Neural progenitor cell (in vitro differentiated cells): Measurements from ENCODE around the gene CSNK1G2. TPM values are rescaled to one million over a fixed set of nuclear protein-coding genes. Genes with fewer than 3 reads are reported as not detected.

Experiments
- DNase-seq: peaks from one replicate; pipeline ENCODE4 v3.0.0-alpha.2; 2016; ENCODE audit warnings: low spot score
- H2AFZ ChIP-seq: fragments of 200-600 bp; sonication (generic); replicated peaks from 2 replicates; pipeline ENCODE4 v1.6.1; 2016; ENCODE audit warnings: antibody characterized with exemption
- H3F3A ChIP-seq: fragments of 200-600 bp; sonication (generic); 2 replicates; pipeline ENCODE4 v1.6.1; 2016; ENCODE audit warnings: antibody characterized with exemption, low read depth
- H3K27ac ChIP-seq: fragments of 200-600 bp; sonication (generic); 2 replicates; pipeline ENCODE4 v1.5.1; 2016; ENCODE audit warnings: mild to moderate bottlenecking
- H3K27me3 ChIP-seq: fragments of 200-600 bp; sonication (generic); 2 replicates; pipeline ENCODE4 v1.6.1; 2016; ENCODE audit warnings: mild to moderate bottlenecking, moderate library complexity
- H3K36me3 ChIP-seq: fragments of 200-600 bp; sonication (generic); 2 replicates; pipeline ENCODE4 v1.5.1; 2016
- H3K4me1 ChIP-seq: fragments of 200-600 bp; sonication (generic); 2 replicates; pipeline ENCODE4 v1.6.1; 2016; ENCODE audit warnings: mixed run types
- H3K4me2 ChIP-seq: fragments of 200-600 bp; sonication (generic); 2 replicates; pipeline ENCODE4 v1.6.1; 2016
- H3K4me3 ChIP-seq: fragments of 200-600 bp; sonication (generic); 2 replicates; pipeline ENCODE4 v1.5.1; 2016
- H3K79me2 ChIP-seq: fragments of 200-600 bp; sonication (generic); 2 replicates; pipeline ENCODE4 v1.6.1; 2016; ENCODE audit warnings: low read depth
- H3K9ac ChIP-seq: fragments of 200-600 bp; sonication (generic); 2 replicates; pipeline ENCODE4 v1.6.1; 2016
- H3K9me3 ChIP-seq: fragments of 200-600 bp; sonication (generic); 2 replicates; pipeline ENCODE4 v1.5.1; 2016; ENCODE audit warnings: low read depth
- H4K20me1 ChIP-seq: fragments of 200-600 bp; sonication (generic); 2 replicates; pipeline ENCODE4 v1.6.1; 2016; ENCODE audit warnings: low read depth
- H3K27ac Mint-ChIP-seq: 3 replicates; pipeline ENCODE4 v1.8.0; 2021; ENCODE audit warnings: mixed read lengths
- H3K27me3 Mint-ChIP-seq: 2 replicates; pipeline ENCODE4 v1.8.0; 2022; ENCODE audit warnings: low read depth, mild to moderate bottlenecking, inconsistent platforms, moderate library complexity, mixed read lengths; ENCODE audit not compliant: insufficient read depth
- H3K36me3 Mint-ChIP-seq: 3 replicates; pipeline ENCODE4 v1.8.0; 2021; ENCODE audit warnings: mixed read lengths
- H3K4me1 Mint-ChIP-seq: 3 replicates; pipeline ENCODE4 v1.8.0; 2021; ENCODE audit warnings: mixed read lengths
- H3K4me3 Mint-ChIP-seq: 3 replicates; pipeline ENCODE4 v1.8.0; 2021; ENCODE audit warnings: mild to moderate bottlenecking, moderate library complexity, mixed read lengths
- H3K9me3 Mint-ChIP-seq: 3 replicates; pipeline ENCODE4 v1.8.0; 2020; ENCODE audit warnings: mixed read lengths
- EZH2 ChIP-seq: fragments of 200-600 bp; sonication (generic); IDR thresholded peaks from 2 replicates; pipeline ENCODE4 v1.6.1; 2017; ENCODE audit warnings: antibody characterized with exemption, mild to moderate bottlenecking, moderate library complexity
- EZH2phosphoT487 ChIP-seq: fragments of 200-600 bp; sonication (generic); IDR thresholded peaks from 2 replicates; pipeline ENCODE4 v1.6.1; 2017; ENCODE audit warnings: antibody characterized with exemption
- total RNA-seq: library from RNA; depleted of rRNA; stranded (reverse); fragments of >200 nt; gene quantifications from 2 replicates; pipeline ENCODE4 v1.2.3, GENCODE V29; 2015; ENCODE audit warnings: low replicate concordance
- TF ChIP-seq, protein P1 (sequence below): fragments of 200-600 bp; sonication (generic); IDR thresholded peaks from 2 replicates; pipeline ENCODE4 v1.5.1; 2017; ENCODE audit warnings: antibody characterized with exemption, mild to moderate bottlenecking

The CSNK1G2 gene
- total RNA-seq, 1 donor from 2014 or later, result 49.6 TPM

DNA sequence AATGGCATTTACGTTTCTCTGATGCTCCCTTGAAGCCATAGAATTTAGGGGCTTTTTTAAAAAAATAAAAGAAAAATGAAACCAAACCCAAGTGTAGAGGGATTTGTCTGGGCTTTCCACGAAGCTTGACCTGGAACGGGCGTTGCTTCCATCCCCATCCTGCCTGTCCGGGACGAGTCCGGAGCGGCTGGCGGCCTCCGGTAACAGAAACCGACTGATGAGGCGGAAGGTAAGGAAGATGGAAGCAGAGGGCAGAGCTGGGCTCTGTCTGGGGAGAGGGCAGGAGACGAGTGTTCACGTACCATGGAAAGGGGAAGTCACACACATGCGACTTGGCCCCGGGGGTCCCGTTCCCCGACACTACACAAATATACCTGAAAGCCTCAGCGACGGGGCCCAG lies 40.3 kb downstream of the CSNK1G2 start:
- DNase-seq, result no peak
- no peak overlapping the region for H3K4me2 ChIP-seq
- no peak overlapping the region for H2AFZ ChIP-seq
- TF ChIP-seq EZH2 (no peak), EZH2phosphoT487 (no peak)
- TF ChIP-seq, protein P1, sequence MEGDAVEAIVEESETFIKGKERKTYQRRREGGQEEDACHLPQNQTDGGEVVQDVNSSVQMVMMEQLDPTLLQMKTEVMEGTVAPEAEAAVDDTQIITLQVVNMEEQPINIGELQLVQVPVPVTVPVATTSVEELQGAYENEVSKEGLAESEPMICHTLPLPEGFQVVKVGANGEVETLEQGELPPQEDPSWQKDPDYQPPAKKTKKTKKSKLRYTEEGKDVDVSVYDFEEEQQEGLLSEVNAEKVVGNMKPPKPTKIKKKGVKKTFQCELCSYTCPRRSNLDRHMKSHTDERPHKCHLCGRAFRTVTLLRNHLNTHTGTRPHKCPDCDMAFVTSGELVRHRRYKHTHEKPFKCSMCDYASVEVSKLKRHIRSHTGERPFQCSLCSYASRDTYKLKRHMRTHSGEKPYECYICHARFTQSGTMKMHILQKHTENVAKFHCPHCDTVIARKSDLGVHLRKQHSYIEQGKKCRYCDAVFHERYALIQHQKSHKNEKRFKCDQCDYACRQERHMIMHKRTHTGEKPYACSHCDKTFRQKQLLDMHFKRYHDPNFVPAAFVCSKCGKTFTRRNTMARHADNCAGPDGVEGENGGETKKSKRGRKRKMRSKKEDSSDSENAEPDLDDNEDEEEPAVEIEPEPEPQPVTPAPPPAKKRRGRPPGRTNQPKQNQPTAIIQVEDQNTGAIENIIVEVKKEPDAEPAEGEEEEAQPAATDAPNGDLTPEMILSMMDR, result no peak
- peaks cover 14% of the 10 kb centered on the region for H3K79me2 ChIP-seq
- peaks cover 14% of the 10 kb centered on the region for H3K36me3 Mint-ChIP-seq
- peaks cover 26% of the 10 kb centered on the region for H3F3A ChIP-seq
- no peaks in the 10 kb centered on the region for H3K4me1 Mint-ChIP-seq
- H3K9me3 ChIP-seq, result no peaks in the 10 kb centered on the region
- no peaks in the 10 kb centered on the region for H3K36me3 ChIP-seq
- no peaks in the 10 kb centered on the region for H3K27me3 ChIP-seq
- H3K9ac ChIP-seq, result no peak overlapping the region
- H3K27ac ChIP-seq, result no peak overlapping the region
- H3K9me3 Mint-ChIP-seq, result no peaks in the 10 kb centered on the region
- H3K4me1 ChIP-seq, result no peaks in the 10 kb centered on the region
- H3K27me3 Mint-ChIP-seq, result peaks cover 3% of the 10 kb centered on the region
- no peak overlapping the region for H3K4me3 Mint-ChIP-seq
- no peak overlapping the region for H3K4me3 ChIP-seq
- H4K20me1 ChIP-seq, result peaks cover 29% of the 10 kb centered on the region
- H3K27ac Mint-ChIP-seq, result no peak overlapping the region

DNA sequence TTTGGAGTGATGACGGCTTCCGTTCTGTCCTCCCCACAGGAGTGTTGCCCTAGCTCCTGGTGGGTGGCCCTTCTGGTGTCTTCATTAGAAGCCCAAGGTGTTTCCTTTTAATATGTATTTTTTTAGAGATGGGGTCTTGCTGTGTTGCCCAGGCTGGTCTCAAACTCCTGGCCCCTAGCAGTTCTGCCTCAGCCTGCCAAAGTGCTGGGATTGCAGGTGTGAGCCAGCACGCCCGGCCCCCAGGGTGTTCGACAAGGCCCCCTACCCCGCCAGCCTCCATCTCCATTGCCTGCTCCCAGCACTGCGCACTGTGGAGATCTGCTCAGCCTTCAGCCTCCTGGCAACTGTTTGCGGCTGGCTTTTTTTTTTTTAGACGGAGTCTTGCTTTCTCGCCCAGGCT lies 43.4 kb downstream of the CSNK1G2 start:
- no peak overlapping the region for H3K4me3 Mint-ChIP-seq
- H3K27ac Mint-ChIP-seq, result no peak overlapping the region
- no peaks in the 10 kb centered on the region for H3K4me1 Mint-ChIP-seq
- H3K79me2 ChIP-seq, result no peaks in the 10 kb centered on the region
- H3K4me2 ChIP-seq, result no peak overlapping the region
- no peak overlapping the region for H3K4me3 ChIP-seq
- H3K9me3 ChIP-seq, result no peaks in the 10 kb centered on the region
- H3K9me3 Mint-ChIP-seq, result no peaks in the 10 kb centered on the region
- H3K4me1 ChIP-seq, result no peaks in the 10 kb centered on the region
- H3K36me3 Mint-ChIP-seq, result peaks cover 16% of the 10 kb centered on the region
- peaks cover 16% of the 10 kb centered on the region for H4K20me1 ChIP-seq
- no peak overlapping the region for H3K9ac ChIP-seq
- TF ChIP-seq EZH2phosphoT487 (no peak), EZH2 (no peak)
- TF ChIP-seq, protein P1, result no peak
- no peaks in the 10 kb centered on the region for H3K27me3 ChIP-seq
- H3F3A ChIP-seq, result peaks cover 34% of the 10 kb centered on the region
- DNase-seq, result no peak
- H3K27ac ChIP-seq, result no peak overlapping the region
- peaks cover 3% of the 10 kb centered on the region for H3K27me3 Mint-ChIP-seq
- H3K36me3 ChIP-seq, result no peaks in the 10 kb centered on the region
- H2AFZ ChIP-seq, result no peak overlapping the region

DNA sequence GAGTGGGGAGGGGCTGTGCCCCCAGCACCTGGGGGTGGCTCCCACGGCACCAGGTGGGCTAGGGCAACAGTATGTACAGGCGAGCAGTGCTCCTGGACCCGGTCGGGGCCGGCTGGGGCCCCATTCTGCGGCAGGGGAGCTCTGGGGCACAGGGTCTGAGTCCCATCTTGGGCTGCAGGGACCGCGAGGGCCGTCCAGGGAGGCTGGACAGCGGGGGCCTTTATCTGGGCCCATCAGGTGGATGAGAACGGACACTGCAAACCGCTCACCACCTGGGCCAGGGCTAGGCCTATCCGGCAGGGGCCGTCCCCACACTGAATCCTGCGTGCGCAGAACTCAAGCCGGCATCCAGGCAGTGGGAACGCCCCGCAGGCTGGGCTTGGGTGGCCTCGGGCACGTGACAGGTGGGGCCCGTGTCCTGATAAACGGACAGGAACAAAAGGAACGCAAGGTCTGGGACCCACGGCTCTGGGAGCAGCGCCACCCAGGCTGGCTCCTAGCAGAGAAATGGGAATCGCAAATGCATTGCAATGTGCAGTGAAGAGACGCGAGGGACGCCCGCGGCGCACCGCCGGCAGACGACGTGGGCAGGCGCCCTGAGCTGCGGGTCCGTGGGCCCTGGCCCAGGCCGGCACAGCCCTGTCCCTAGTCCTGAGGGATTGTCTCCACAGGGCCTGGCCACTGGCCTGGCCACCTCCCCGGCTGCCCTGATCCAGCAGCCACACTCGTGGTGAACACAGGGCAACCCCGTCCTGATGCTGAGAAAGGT lies 44.8 kb downstream of the CSNK1G2 start:
- Mint-ChIP-seq H3K9me3 (no peaks in the 10 kb centered on the region), H3K4me3 (no peak overlapping the region), H3K36me3 (peaks cover 16% of the 10 kb centered on the region), H3K27me3 (peaks cover 3% of the 10 kb centered on the region), H3K4me1 (no peaks in the 10 kb centered on the region), H3K27ac (no peak overlapping the region)
- H3K9ac ChIP-seq, result no peak overlapping the region
- TF ChIP-seq, protein P1, result no peak
- no peak for TF ChIP-seq EZH2
- TF ChIP-seq EZH2phosphoT487, result no peak
- no peak overlapping the region for H3K4me2 ChIP-seq
- no peaks in the 10 kb centered on the region for H3K36me3 ChIP-seq
- H3K79me2 ChIP-seq, result no peaks in the 10 kb centered on the region
- no peaks in the 10 kb centered on the region for H3K27me3 ChIP-seq
- H3K27ac ChIP-seq, result peak overlapping the region; percentile 74
- H3K9me3 ChIP-seq, result no peaks in the 10 kb centered on the region
- DNase-seq, result no peak
- peaks cover 16% of the 10 kb centered on the region for H4K20me1 ChIP-seq
- H2AFZ ChIP-seq, result no peak overlapping the region
- H3F3A ChIP-seq, result peaks cover 34% of the 10 kb centered on the region
- H3K4me3 ChIP-seq, result no peak overlapping the region
- H3K4me1 ChIP-seq, result no peaks in the 10 kb centered on the region
